AG08396 (cell line): ENCODE data around the gene CLEC4C.
"Not testable (repeated sequence)": the region's sequence is repeated elsewhere in the genome, so short reads cannot be mapped to it uniquely, and the experiment has no call there.

Source experiments
- DNase-seq: peaks from one replicate; pipeline ENCODE4 v3.0.0; 2012; ENCODE audit warnings: low spot score, mixed read lengths

Gene CLEC4C, protein sequence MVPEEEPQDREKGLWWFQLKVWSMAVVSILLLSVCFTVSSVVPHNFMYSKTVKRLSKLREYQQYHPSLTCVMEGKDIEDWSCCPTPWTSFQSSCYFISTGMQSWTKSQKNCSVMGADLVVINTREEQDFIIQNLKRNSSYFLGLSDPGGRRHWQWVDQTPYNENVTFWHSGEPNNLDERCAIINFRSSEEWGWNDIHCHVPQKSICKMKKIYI

DNA sequence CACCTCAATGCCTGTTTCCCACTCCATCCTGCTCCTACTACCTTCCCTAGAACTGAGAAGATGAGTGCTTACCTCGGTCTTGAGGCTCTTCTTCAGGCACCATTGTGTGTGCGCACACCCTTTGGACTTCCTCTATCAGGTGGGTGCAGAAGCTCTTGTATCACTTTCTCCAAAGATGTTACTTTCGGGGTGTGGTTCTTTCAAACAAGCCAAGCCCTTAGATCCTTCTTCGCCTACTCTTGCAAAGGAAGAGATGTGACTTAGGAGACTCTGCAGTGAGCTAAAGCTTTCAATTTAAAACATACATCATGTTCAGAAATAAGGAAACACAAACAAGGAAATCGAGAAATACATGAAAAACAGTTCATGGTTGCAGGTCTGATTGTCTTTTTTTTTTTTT, at the start of gene CLEC4C:
Gene CLEC4C, minus strand, starts transcription at position 130 of the 400 bp plus-strand sequence. Its CDS starts 27 bp downstream, at position 103.
- no peak for DNase-seq

DNA sequence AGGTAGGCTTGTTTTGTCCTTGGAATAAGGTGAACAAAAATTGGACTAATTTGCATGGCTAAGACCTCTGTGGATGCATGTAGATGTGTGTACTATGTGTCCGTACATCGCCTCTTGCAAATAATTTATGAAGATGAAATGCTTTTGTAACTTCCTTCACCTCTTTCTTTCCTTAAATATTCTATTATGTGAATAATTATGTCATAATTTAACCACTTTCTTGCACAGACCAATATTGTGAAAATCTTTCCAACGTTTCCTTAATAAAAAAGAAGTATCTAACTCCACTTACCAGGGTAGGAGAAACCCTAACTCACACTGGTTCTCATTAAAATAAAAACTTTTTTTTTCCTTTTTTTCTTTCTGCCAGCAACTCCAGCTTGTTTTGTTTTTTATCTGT, 46.0 kb upstream of the CLEC4C start:
- no peak for DNase-seq

DNA sequence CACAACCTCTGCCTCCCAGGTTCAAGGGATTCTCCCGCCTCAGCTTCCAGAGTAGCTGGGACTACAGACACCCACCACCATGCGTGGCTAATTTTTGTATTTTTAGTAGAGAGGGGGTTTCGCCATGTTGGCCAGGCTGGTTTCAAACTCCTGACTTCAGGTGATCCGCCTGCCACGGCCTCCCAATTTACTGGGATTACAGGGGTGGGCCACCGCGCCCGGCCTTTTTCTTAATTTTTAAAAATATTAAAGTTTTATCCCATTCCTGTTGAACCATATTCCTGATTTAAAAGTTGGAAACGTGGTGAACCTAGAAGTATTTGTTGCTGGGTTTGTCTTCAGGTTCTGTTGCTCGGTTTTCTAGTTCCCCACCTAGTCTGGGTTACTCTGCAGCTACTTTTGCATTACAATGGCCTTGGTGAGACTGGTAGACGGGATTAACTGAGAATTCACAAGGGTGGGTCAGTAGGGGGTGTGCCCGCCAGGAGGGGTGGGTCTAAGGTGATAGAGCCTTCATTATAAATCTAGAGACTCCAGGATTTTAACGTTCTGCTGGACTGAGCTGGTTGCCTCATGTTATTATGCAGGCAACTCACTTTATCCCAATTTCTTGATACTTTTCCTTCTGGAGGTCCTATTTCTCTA, 41.8 kb upstream of the CLEC4C start, which contains the start of gene NANOG:
Gene NANOG, plus strand, starts transcription at position 519 of the 645 bp plus-strand sequence. CDS start 213 bp downstream, outside the sequence.
- DNase-seq = not testable (repeated sequence)

DNA sequence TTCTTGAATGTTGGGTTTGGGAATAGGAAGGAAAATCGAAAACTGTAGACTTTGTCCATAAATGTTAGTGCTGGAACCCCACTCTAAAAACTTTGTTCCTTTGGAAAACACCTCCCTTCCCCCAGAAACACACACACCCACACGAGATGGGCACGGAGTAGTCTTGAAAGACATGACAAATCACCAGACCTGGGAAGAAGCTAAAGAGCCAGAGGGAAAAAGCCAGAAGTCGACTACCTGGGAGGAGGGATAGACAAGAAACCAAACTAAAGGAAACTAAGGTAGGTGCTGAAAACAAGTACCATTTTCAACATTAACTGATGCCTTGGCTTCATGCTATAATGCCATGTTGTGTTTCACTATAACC, 41.1 kb upstream of the CLEC4C start:
- no peak for DNase-seq

DNA sequence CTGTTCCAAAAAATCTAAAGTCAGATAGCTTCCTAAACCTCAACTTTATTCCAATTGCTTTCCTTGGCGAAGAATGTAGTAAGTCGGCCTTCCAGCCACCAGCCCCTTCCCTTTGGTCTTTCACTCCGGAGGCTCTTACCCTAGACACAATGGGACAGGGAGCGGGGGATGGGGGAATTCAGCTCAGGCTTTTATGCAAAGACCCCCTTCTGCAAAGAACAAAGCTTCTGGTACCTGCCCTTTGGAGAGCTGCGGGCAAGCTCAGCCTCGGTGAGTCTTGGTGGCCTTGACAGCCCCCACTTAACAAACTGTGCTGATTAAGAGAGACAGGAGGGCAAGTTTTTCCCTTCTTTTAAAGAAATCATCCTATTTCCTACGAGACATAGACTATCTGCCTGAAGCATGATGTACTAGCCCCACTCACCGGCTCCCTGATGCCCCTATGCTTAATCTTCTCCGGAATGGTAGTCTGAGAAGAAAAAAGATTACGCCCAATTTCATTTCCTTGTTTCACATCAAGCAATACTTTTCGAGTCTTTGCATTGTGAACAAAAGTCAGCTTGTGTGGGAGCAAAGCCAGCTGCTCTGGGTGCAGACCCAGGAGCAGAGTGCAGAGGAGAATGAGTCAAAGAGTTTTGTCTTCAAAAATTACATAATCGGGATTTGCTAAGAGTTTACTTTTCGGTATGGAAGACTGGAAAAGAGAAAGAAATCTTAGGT, 40.6 kb upstream of the CLEC4C start:
- DNase-seq = no peak

DNA sequence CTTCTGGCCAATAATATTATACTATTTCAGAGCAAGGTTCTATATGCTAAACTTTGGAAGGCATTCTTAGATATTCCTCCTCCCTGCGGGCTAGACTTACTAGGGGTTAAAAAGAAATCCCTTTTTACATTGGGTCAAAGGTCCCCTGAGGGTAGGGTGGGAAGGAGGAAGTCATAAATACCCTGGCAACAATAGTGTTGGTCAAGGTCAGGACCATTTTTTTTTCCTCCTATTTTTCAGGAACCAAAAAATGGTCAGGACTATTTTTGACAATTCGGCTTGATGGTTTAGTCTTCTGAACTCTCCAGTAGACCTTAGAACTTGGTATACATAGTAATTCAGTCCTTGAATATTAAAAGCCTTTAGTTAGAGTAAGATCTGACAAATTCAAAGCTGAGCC, 37.5 kb upstream of the CLEC4C start:
- no peak for DNase-seq

DNA sequence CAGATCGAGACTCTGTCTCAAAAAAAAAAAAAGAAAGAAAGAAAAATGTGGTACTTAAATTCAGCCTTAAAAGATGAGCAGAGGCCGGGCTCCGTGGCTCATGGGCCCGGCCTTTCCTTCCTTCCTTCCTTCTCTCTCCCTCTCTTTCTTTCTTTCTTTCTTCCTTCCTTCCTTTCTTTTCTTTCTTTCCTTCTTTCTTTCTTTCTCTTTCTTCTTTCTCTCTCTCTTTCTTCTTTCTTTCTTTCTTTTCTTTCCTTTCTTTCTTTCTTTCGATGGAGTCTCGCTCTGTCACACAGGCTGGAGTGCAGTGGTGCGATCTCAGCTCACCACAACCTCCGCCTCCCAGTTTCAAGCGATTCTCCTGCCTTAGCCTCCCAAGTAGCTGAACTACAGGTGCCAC, 36.3 kb upstream of the CLEC4C start:
- DNase-seq = not testable (repeated sequence)

DNA sequence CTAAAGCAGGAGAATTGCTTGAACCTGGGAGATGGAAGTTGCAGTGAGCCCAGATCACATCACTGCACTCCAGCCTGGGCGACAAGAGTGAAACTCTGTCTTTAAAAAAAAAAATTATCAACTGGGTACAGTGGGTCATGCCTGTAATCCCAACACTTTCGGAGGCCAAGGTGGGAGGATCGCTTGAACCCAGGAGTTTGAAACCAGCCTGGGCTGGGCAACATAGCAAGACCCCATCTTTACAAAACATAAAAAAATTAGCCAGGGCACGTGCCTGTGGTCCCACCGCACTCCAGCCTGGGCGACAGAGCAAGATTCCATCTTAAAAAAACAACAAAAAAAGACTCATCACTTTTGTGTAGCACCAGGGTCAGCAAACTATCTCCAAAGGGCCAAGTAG, 34.9 kb upstream of the CLEC4C start:
- DNase-seq = no peak

DNA sequence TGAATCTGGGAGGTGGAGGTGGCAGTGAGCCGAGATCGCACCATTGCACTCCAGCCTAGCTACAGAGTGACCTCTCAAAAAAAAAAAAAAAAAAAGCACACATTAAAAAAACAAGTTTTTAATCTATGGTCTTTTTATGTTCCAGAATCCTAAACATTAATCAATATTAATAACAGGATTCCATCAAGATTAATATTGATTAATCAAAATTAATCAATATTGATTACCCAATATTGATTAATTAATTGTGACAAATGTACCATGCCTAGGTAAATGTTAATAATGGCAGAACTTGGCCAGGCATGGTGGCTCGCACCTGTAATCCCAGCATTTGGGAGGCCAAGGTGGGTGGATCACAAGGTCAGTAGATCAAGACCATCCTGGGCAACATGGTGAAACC, 34.1 kb upstream of the CLEC4C start:
- DNase-seq = no peak

DNA sequence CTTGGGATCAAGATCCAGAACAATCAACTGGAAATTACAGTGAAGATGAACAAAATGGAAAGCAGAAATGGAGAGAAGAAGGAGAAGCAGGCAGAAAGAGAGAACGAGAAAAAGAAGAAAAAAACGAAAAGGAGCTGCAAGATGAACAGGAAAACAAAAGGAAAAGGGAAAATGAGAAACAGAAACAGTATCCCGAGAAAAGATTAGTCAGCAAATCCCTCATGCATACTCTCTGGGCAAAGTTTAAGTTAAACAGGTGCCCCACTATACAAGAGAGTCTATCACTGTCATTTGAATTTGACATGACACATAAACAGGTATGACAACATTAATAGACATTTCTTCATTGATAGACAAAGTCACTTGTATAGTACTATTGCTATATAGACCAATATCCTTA, 22.8 kb upstream of the CLEC4C start:
- DNase-seq = no peak

DNA sequence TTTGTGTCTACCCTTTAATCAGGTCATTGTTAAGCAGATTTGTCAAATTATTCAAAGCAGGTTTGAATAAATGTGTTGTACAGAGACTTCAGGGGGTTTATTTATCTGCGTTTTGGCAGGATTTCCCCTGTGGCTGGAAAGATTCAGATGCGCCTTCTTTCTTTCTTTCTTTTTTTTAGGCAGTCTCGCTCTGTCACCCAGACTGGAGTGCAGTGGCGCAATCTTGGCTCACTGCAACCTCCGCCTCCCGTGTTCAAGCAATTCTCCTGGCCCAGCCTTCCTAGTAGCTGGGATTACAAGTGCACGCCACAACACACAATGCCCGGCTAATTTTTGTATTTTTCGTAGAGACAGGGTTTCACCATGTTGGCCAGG, 11.6 kb upstream of the CLEC4C start:
- no peak for DNase-seq

DNA sequence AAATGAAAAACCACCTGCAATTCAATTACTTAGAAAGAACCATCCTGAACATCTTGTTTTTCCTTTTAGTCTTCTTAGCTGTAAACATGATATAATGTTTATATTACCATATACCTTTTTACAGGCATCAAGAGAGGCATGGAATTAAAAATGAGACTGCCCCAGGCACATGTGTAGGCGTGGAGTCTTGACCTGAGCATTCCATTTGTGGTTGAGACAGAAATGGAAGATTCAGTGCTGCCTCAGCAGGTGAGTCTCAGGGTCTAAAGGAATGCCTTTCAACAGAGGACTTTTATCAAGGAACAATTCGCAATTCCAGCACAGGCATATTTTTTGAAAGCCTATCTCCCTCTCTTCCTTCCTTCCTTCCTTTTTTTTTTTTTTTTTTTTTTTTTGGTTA, 9.8 kb upstream of the CLEC4C start:
- no peak for DNase-seq

DNA sequence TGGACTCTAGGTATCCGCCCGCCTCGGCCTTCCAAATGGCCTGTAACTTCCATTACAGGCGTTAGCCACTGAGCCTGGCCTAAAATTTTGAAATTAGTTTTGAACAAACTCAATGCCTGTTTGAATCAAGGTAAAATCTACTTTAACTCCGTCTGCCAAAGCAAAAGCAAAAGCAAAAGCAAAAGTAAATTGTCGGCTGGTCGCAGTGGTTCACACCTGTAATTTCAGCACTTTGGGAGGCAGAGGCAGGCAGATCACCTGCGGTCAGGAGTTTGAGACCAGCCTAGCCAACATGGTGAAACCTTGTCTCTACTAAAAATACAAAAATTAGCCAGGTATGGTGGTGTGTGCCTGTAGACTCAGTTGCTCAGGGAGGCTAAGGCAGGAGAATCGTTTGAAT, 8.5 kb upstream of the CLEC4C start:
- not testable (repeated sequence) for DNase-seq

DNA sequence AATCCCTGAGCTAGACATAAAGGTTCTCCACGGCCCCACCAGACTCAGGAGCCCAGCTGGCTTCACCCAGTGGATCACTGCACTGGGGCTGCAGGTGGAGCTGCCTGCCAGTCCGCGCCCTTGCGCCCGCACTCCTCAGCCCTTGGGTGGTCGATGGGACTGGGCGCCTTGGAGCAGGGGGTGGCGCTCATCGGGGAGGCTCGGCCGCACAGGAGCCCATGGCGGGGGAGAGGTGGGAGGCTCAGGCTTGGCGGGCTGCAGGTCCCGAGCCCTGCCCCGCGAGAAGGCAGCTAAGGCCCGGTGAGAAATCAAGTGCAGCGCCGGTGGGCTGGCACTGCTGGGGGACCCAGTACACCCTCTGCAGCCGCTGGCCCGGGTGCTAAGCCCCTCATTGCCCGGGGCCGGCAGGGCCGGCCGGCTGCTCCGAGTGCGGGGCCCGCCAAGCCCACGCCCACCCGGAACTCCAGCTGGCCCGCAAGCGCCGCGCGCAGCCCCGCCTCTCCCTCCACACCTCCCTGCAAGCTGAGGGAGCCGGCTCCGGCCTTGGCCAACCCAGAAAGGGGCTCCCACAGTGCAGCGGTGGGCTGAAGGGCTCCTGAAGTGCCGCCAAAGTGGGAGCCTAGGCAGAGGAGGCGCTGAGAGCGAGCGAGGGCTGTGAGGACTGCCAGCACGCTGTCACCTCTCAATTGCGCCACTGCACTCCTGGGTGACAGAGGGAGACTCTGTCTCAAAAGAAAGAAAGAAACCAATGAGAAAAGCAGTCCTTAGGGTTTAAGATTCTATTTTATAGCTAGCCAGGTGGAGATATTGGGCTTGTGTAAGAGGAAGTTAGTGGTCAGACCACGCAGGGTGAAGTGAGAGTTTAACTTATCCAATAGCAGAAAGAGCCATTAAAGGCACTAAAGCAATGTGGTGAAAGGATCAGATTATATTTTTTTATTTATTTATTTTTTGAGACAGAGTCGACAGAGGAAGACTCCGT, 5.1 kb upstream of the CLEC4C start:
- DNase-seq = not testable (repeated sequence)

DNA sequence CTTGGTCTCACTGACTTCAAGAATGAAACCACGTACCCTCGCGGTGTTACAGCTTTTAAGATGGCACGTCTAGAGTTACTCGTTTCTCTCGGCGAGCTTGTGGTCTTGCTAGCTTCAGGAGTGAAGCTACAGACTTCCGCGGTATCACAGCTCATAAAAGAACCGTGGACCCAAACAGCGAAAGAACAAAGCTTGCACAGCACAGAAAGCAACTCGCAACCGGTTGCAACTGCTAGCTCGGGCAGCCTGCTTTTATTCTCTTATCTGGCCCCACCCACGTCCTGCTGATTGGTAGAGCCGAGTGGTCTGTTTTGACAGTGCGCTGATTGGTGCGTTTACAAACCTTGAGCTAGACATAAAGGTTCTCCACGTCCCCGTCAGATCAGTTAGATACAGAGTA, 4.2 kb upstream of the CLEC4C start:
- no peak for DNase-seq

DNA sequence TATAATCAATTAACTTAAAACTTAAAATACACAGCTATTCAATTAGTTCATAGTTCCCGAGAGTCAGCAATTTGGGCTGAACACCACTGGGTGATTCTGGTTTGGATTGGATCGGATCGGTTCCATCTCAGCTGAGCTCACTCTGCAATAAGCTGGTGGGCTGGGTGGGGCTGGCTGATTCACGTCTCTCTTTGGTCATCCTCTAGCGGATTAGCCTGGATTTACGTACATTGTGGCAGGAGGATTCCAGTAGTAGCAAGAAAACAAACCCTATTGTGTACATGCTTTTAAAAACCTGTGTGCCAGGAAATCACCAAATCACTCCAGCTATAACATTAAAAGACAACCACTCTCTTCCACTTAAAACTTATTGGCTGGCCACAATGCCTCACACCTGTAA, 3.2 kb upstream of the CLEC4C start:
- DNase-seq = no peak

DNA sequence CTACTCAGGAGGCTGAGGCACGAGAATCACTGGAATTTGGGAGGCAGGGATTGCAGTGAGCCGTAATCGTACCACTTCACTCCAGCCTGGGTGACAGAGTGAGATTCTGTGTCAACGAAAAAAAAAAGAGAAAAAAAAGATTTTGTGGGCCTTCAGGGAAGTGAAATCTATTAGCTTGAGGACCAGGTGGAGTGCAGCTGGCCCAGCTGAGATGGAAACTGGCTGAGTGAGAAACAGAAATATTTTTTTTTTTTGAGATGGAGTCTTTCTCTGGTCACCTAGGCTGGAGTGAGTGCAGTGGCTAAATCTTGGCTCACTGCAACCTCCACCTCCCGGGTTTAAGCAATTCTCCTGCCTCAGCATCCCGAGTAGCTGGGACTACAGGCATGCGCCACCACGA, 2.3 kb upstream of the CLEC4C start:
- no peak for DNase-seq

DNA sequence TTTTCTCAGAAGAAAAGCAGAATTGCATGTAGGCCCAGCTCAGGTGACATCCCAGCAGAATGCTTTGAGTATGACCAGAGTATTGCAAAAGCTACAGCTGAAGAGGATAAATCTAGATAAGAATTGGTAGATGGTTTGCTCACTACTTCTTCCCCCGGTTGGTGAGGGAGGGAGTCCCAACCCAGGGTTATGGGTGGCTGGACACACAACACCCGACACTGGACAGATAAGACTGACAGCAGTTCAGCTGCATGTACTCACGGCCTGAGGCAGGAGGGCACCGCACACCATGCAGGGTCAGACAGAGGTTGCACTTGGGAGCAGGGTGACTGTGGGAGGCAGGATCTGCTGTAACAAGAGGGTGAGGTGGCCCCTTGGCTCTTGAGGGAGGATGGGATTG, 1.7 kb upstream of the CLEC4C start:
- no peak for DNase-seq

DNA sequence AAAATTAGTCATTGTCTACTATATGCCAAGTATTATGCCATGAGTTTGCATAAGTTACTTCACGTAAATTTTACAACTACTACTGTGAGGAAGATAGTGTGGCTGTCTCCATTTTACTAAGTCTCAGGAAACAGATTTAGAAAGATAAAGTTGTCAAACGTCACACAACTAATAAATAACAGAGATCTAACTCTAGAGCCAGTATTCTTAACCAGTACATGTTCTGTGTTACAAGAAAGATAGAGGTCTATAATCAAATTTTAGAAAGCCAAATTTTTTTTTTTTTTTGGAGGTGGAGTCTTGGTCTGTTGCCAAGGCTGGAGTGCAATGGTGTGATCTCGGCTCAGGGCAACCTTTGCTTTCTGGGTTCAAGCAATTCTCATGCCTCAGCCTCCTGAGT, 14.2 kb downstream of the CLEC4C start:
- no peak for DNase-seq

DNA sequence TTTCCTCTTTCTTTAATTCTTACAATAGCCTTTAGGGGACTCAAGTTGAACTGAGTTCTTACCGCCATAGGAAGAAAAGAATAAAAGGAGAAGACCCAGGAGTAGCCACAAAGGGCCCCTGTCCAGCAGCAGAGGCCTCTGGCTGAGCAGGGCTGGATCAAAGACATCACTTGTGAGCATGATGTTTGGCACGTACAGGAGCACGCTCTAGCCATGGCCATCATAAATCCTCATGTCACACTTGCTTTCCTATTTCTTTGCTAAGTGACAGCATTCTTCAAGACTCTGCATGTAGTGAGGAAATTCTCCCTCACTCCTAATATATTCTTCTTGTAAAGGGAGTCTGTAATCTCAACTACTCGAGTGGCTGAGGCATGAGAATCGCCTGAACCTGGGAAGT, 15.7 kb downstream of the CLEC4C start:
- DNase-seq = no peak

DNA sequence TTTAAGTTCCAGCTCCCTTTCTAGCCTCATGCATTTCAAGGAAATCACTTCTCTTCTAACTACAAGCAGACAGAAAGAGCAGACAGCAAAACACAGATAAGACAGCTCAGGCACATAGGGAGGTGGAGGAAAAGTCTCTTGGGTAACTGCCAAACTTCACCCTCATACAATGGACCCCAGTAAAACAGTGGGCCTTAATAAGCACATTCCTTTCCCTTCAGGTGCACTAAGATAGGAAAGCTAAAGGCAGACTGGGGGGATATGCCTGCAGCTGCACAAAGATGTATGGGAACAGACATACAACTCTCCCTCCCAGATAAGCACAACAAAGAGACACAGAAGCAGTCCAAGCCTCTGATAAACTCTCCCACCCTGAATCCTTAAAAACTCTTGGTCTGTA, 16.2 kb downstream of the CLEC4C start:
- DNase-seq = not testable (repeated sequence)

DNA sequence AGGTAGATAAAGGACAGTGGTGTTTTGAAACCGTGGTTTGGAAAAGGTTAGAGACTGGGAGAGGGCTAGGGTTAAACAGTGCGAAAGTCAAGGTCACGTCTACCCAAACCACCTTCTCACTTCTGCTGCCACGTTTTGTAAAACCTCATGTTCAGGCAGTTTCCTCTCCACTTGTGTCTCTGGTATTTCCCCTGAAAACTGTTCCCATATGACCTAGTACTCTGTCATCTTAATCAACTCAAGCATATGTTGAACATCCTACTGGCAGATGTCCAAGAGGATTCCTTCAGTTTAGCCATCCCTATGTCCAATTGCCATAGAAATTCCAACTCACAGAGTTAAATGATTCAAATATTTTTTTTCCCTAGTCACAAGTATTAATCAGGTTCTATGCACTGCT, 17.4 kb downstream of the CLEC4C start:
- DNase-seq = no peak
